Omental fat pad (tissue), 4 donors: ENCODE measurements around the gene KLHL30. TPM values are rescaled to one million over a fixed set of nuclear protein-coding genes. Genes with fewer than 3 reads are reported as not detected.

ENCODE experiments used
- ATAC-seq: fragments of 150-250 bp; one replicate; pipeline ENCODE4 v1.9.1; 2016; ENCODE audit warnings: mild to moderate bottlenecking, moderate library complexity; ENCODE audit not compliant: low FRiP score
- DNase-seq: peaks from one replicate; pipeline ENCODE4 v3.0.0-alpha.2; 2019; ENCODE audit warnings: low spot score
- total RNA-seq, 4 donors: library from RNA; depleted of rRNA; stranded (reverse); fragments of >200 nt; gene quantifications; one replicate each; pipeline ENCODE4 v1.1.0, GENCODE V29; 2016
- TF ChIP-seq, protein P1 (sequence below), 3 donors: fragments of 450-650 bp; IDR thresholded peaks; one replicate each; pipeline ENCODE4 v1.5.1; 2016 to 2017; ENCODE audit warnings: antibody characterized with exemption in 3 of 3, mild to moderate bottlenecking in 3 of 3, moderate library complexity in 2 of 3

The KLHL30 gene
- total RNA-seq, 4 donors from 2014 or later, result 0.28 to 1.6 (median 0.57) TPM

DNA sequence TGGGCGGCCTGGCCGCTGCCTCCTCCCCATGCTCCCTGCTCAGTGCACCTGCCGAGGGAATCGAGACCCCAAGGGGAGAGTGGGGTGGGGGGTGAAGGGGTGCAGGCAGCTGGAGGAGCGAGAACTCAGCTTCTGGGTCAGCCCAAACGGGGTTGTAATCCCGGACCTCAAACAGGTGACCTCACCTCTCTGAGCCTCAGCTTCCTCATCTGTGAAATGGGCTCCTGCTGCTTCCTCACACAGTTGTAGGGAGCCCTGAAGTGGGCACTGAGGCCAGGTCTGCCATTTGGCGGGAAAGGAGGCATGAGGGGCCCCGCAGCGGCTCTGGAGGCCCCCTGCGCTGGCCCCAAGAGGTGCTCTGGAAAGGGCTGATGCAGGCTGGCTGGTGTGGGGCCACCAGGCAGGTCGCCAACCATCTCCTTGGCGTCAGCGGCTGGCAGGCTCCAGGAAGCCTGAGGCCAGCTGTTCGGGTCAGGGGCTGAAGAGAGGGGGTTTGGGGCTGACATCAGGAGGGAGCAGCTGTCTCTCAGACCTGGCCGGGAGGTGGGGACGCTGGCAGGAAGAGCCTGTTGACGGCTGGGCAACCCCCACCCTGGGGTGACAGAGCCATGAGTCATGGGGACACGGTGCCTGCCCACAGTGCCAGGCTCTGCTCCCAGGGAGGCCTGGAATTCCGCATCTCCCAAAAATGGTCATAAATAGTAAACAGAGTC is 4.9 kb downstream of the KLHL30 start:
- TF ChIP-seq, protein P1, sequence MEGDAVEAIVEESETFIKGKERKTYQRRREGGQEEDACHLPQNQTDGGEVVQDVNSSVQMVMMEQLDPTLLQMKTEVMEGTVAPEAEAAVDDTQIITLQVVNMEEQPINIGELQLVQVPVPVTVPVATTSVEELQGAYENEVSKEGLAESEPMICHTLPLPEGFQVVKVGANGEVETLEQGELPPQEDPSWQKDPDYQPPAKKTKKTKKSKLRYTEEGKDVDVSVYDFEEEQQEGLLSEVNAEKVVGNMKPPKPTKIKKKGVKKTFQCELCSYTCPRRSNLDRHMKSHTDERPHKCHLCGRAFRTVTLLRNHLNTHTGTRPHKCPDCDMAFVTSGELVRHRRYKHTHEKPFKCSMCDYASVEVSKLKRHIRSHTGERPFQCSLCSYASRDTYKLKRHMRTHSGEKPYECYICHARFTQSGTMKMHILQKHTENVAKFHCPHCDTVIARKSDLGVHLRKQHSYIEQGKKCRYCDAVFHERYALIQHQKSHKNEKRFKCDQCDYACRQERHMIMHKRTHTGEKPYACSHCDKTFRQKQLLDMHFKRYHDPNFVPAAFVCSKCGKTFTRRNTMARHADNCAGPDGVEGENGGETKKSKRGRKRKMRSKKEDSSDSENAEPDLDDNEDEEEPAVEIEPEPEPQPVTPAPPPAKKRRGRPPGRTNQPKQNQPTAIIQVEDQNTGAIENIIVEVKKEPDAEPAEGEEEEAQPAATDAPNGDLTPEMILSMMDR (IDR thresholded peaks at IDR 0.05), result no peak
- no peak for DNase-seq
- ATAC-seq, result no peak

DNA sequence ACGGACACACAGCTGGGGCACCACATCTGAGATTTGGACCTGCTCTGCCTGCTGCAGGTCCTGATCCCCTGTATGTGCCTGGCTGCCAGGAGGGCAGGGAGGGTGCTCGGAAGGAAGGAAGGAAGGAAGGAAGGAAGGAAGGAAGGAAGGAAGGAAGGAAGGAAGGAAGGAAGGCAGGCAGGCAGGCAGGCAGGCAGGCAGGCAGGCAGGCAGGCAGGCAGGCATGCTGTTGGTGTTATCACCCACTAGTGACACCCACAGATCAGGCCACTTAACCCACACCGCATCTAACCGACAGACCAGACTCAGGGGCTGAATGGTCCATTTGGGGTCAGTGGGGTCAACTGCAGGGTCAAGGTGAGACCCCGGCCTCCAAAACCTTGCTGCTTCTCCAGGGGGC is 5.8 kb downstream of the KLHL30 start:
- ATAC-seq (no peak), DNase-seq (no peak)
- TF ChIP-seq, protein P1 (IDR thresholded peaks at IDR 0.05), result no peak

DNA sequence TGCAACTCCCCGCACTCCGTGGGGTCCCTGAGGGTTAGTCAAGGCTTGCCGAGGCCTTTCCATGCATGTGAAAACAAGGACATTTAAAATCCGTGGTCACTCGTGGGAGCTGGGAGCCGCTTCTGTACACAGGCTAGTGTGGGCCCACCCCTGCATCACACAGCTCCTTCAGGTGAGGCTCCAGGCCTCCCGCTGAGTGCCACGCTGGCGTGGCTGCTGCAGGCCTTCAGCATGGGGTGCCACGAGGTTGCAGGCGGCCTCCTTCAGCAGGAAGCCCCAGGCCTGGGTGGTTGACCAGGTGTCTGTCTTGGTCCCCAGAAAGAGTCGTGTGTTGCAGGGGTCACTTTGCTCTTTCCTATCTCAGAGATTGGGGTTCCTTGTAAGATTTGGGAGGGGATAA is 6.6 kb downstream of the KLHL30 start:
- ATAC-seq (no peak), DNase-seq (no peak)
- TF ChIP-seq, protein P1 (IDR thresholded peaks at IDR 0.05), result no peak

DNA sequence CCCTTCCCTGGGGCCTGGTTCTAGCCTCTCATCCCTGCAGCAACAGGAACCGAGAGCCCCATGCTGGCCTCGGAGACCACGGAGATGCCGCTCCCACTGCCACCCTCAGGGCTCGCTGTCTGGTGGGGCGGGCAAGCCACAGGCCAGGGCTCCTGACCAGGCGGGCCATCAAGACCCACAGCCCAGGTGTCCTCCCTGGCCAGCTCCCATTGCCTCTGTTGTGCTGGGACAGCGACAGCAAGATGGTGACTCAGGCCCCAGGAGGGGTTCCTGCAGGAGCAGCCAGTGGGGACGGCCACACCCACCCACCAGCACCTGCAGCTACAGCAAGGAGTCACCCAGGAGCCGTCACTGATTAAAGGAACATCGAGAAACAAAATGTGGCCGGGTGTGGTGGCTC is 7.4 kb downstream of the KLHL30 start:
- TF ChIP-seq, protein P1 (IDR thresholded peaks at IDR 0.05), result no peak
- no peak for ATAC-seq
- no peak for DNase-seq

DNA sequence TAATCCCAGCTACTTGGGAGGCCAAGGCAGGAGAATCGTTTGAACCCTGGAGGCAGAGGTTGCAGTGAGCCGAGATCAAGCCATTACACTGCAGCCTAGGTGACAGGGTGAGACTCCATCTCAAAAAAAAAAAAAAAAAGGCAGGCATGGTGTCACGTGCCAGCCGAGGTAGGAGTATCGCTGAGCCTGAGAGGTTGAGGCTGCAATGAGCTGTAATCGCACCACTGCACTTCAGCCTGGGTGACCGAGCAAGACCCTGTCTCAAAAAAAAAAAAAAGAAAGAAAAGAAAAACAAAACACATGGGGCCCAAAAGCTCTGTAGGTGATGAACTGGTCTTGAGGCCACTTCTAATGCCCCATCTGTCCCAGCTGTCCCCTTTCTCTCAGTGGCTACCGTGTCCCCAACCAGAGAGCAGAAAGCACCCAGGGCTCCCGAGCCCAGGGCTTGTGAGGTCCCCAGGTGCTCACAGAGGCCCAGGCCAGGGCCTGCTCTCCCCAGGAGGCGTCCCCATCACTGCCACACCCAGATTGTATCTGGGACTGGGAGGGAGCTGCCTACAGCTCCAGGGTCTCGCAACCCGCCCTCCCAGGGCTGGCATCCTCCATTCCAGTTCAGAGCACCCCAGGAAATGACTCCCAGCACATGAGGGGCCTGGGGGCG is 8.5 kb downstream of the KLHL30 start:
- ATAC-seq (no peak), DNase-seq (no peak)
- TF ChIP-seq, protein P1 (IDR thresholded peaks at IDR 0.05), result no peak

DNA sequence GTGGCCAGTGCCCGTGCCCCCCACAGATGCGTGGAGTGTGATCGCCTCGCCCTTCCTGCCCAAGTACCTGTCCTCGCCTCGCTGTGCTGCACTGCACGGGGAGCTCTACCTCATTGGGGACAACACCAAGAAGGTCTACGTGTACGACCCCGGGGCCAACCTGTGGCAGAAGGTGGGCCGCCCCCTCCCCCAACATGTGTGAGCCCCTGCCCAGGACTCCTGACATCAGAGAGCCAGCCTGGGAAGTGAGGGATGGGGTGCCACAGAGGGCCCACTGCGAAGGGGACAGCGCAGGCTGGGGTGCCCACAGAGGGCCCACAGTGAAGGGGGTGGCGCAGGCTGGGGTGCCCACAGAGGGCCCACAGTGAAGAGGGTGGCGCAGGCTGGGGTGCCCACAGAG is 10.5 kb downstream of the KLHL30 start:
- ATAC-seq (no peak), DNase-seq (no peak)
- TF ChIP-seq, protein P1 (IDR thresholded peaks at IDR 0.05), result no peak
